GM12878 (cell line): ENCODE measurements around the gene MYPN. TPM values are rescaled to one million over a fixed set of nuclear protein-coding genes. Genes with fewer than 3 reads are reported as not detected.

ENCODE experiments used
- ATAC-seq: fragments of 200-7000 bp; cut with Tn5 transposase; 3 replicates; pipeline ENCODE4 v1.9.1; 2020; ENCODE audit warnings: mild to moderate bottlenecking, moderate library complexity
- BruUV-seq: library from RNA; stranded (reverse); fragments of 400-500 nt; replicated peaks from 2 replicates; lab custom pipeline; 2021; lab: Mats Ljungman, UMichigan
- CTCF ChIA-PET: fragments of 300-600 bp; sonication (Branson Sonifier 250); formaldehyde crosslinking; extraction: SDS; loops from one replicate; lab custom pipeline; 2021; ENCODE audit warnings: inconsistent platforms; lab: Yijun Ruan, JAX
- POLR2A ChIA-PET: fragments of 350-600 bp; formaldehyde crosslinking; extraction: SDS; loops from one replicate; lab custom pipeline; 2021; ENCODE audit warnings: inconsistent platforms; lab: Charles Lee
- RAD21 ChIA-PET: fragments of 300-600 bp; sonication (Branson Sonifier 250); formaldehyde crosslinking; loops from one replicate; lab custom pipeline; 2023; ENCODE audit warnings: antibody characterized with exemption; ENCODE audit not compliant: unreplicated experiment; lab: Charles Lee
- SMC1A ChIA-PET: fragments of 300-600 bp; sonication (Branson Sonifier 250); formaldehyde crosslinking; loops from one replicate; lab custom pipeline; 2023; ENCODE audit not compliant: unreplicated experiment, uncharacterized antibody; lab: Charles Lee
- DNase-seq: peaks from one replicate; pipeline ENCODE4 v3.0.0-alpha.2; 2011; ENCODE audit warnings: low read depth, low spot score
- FAIRE-seq: peaks from 3 replicates; lab custom pipeline; 2011; peaks lifted over from hg19 to GRCh38; lab: Jason Lieb, UNC
- H2AFZ ChIP-seq: 2 replicates; pipeline ENCODE4 v1.6.0; 2011; ENCODE audit warnings: low read depth, low read length, control low read depth; ENCODE audit not compliant: control insufficient read depth
- H3K27ac ChIP-seq: 2 replicates; pipeline ENCODE4 v1.5.1; 2011; ENCODE audit warnings: control low read depth; ENCODE audit not compliant: control insufficient read depth, insufficient read depth
- H3K27me3 ChIP-seq, 2 experiments: replicated peaks in 1 of 2; 2 replicates each; pipeline versions ENCODE4 v1.6.0 to v1.6.1; 2011; ENCODE audit warnings: low read length in 1 of 2; ENCODE audit not compliant: control insufficient read depth in 2 of 2, insufficient read depth in 2 of 2
- H3K36me3 ChIP-seq, 2 experiments: 2 replicates each; pipeline ENCODE4 v1.5.1; 2011; ENCODE audit warnings: low read length in 1 of 2; ENCODE audit not compliant: control insufficient read depth in 2 of 2, insufficient read depth in 2 of 2
- H3K4me1 ChIP-seq: 2 replicates; pipeline ENCODE4 v1.6.1; 2011; ENCODE audit warnings: mild to moderate bottlenecking, low read length, moderate library complexity, mixed read lengths; ENCODE audit not compliant: control insufficient read depth, insufficient read depth
- H3K4me2 ChIP-seq: 2 replicates; pipeline ENCODE4 v1.6.0; 2011; ENCODE audit warnings: control low read depth; ENCODE audit not compliant: control insufficient read depth, insufficient read depth
- H3K4me3 ChIP-seq: fragments of 200-600 bp; sonication (generic); 2 replicates; pipeline ENCODE4 v1.5.1; 2016
- H3K79me2 ChIP-seq: 2 replicates; pipeline ENCODE4 v1.6.0; 2011; ENCODE audit warnings: low read length; ENCODE audit not compliant: control insufficient read depth, insufficient read depth
- H3K9ac ChIP-seq: 2 replicates; pipeline ENCODE4 v1.8.0; 2011; ENCODE audit warnings: low read length, control low read depth, mixed read lengths; ENCODE audit not compliant: control insufficient read depth, insufficient read depth
- H3K9me3 ChIP-seq: replicated peaks from 3 replicates; pipeline ENCODE4 v1.5.1; 2011; ENCODE audit warnings: mild to moderate bottlenecking, low read length; ENCODE audit not compliant: control insufficient read depth, insufficient read depth
- H4K20me1 ChIP-seq: 2 replicates; pipeline ENCODE4 v1.6.0; 2011; ENCODE audit not compliant: control insufficient read depth, insufficient read depth
- ASH2L ChIP-seq: fragments of 300-600, 200-600 bp; sonication (generic); IDR thresholded peaks from 2 replicates; pipeline ENCODE4 v1.6.1; 2017; ENCODE audit warnings: low read depth, mild to moderate bottlenecking, borderline replicate concordance
- BMI1 ChIP-seq: fragments of 450-650 bp; IDR thresholded peaks from 2 replicates; pipeline ENCODE4 v1.6.1; 2016; ENCODE audit warnings: mild to moderate bottlenecking, moderate library complexity, borderline replicate concordance
- CBX5 ChIP-seq: sonication (generic); IDR thresholded peaks from 2 replicates; pipeline ENCODE4 v1.6.1; 2016; ENCODE audit warnings: low read depth, moderate library complexity, mild to moderate bottlenecking, inconsistent platforms
- CEBPB ChIP-seq, 2 experiments: fragments of 150-350 bp in 1 of 2; IDR thresholded peaks; 2 replicates each; pipeline ENCODE4 v1.6.1; 2012 to 2014; ENCODE audit warnings: low read depth in 2 of 2, low read length in 2 of 2, borderline replicate concordance in 1 of 2, inconsistent platforms in 1 of 2
- CHD1 ChIP-seq: IDR thresholded peaks from 2 replicates; pipeline ENCODE4 v1.6.1; 2012; ENCODE audit warnings: low read depth, low read length, improper control_type of control experiment
- GABPA ChIP-seq: IDR thresholded peaks from 2 replicates; pipeline ENCODE4 v1.6.1; 2014; ENCODE audit warnings: antibody characterized with exemption, low read depth, mild to moderate bottlenecking, inconsistent platforms
- IKZF1 ChIP-seq: fragments of 450-650 bp; conservative IDR thresholded peaks from 2 replicates; pipeline ENCODE4 v1.6.1; 2017; ENCODE audit warnings: antibody characterized with exemption, mild to moderate bottlenecking
- MTA2 ChIP-seq: fragments of 450-650 bp; IDR thresholded peaks from 2 replicates; pipeline ENCODE4 v1.6.1; 2016; ENCODE audit warnings: low read depth, mild to moderate bottlenecking, moderate library complexity
- MYB ChIP-seq: fragments of 150-350 bp; IDR thresholded peaks from 2 replicates; pipeline ENCODE4 v1.6.1; 2014; ENCODE audit warnings: mild to moderate bottlenecking, low read depth, low read length, borderline replicate concordance
- PAX8 ChIP-seq: fragments of 450-650 bp; IDR thresholded peaks from 2 replicates; pipeline ENCODE4 v1.6.1; 2017; ENCODE audit warnings: mild to moderate bottlenecking, moderate library complexity
- RFX5 ChIP-seq: IDR thresholded peaks from 2 replicates; pipeline ENCODE4 v1.6.1; 2011; ENCODE audit warnings: low read depth, low read length, improper control_type of control experiment
- RUNX3 ChIP-seq: IDR thresholded peaks from 2 replicates; pipeline ENCODE4 v1.6.1; 2012; ENCODE audit warnings: low read length, inconsistent platforms
- SMAD1 ChIP-seq: fragments of 450-650 bp; IDR thresholded peaks from 2 replicates; pipeline ENCODE4 v1.6.1; 2018; ENCODE audit warnings: mild to moderate bottlenecking, low read depth; ENCODE audit not compliant: partially characterized antibody
- ZNF217 ChIP-seq: fragments of 450-650 bp; IDR thresholded peaks from 2 replicates; pipeline ENCODE4 v1.6.1; 2017; ENCODE audit warnings: antibody characterized with exemption, mild to moderate bottlenecking
- ZNF622 ChIP-seq: fragments of 450-650 bp; IDR thresholded peaks from 2 replicates; pipeline ENCODE4 v1.6.1; 2017; ENCODE audit warnings: mild to moderate bottlenecking, inconsistent platforms
- WGBS: methylation state at CpG from one replicate; pipeline ENCODE4 v1.1.6; 2016; ENCODE audit warnings: low lambda C conversion rate; ENCODE audit not compliant: insufficient replicate concordance, insufficient coverage; ENCODE audit errors: missing lambda C conversion rate; 5-methylcytosine and 5-hydroxymethylcytosine counted together
- in situ Hi-C: fragments of 300-500 bp; cut with MboI; formaldehyde crosslinking; loops from 9 replicates; pipeline ENCODE4 v1.14.3; 2018; ENCODE audit warnings: mixed read lengths
- intact Hi-C: fragments of 100-400 bp; cut with micrococcal nuclease; formaldehyde crosslinking; loops from one replicate; pipeline ENCODE4 v1.14.2; 2022; ENCODE audit not compliant: unreplicated experiment
- polyA plus RNA-seq, 11 experiments: library from polyadenylated mRNA; depleted of rRNA in 4 of 11; unstranded in 6 of 11; stranded (reverse) in 5 of 11; fragments of >200 nt; fragmentation: Nextera tagmentation in 4 of 11; fragmentation: Illumina TruSeq in 1 of 11; extraction: Ambion mirVana in 4 of 11; extraction: Trizol in 1 of 11; gene quantifications; 1 replicate in 1 of 11; 2 replicates in 10 of 11; pipeline versions ENCODE4 v1.2.1 to v1.2.3, GENCODE V29; 2011 to 2016; ENCODE audit warnings: inconsistent platforms in 2 of 11, missing spikeins in 2 of 11, low read depth in 1 of 11
- total RNA-seq, 4 experiments: library from RNA; depleted of rRNA in 3 of 4; stranded (reverse); fragments of >200 nt in 3 of 4; fragmentation: Illumina TruSeq in 1 of 4; extraction: Trizol in 1 of 4; gene quantifications; 2 replicates each; pipeline versions ENCODE4 v1.2.1 to v1.2.3, GENCODE V29; 2013 to 2021
- TF ChIP-seq, protein P1 (sequence below): fragments of 450-650 bp; IDR thresholded peaks from 2 replicates; pipeline ENCODE4 v1.6.1; 2018; ENCODE audit warnings: mild to moderate bottlenecking, low read depth, moderate library complexity; ENCODE audit not compliant: partially characterized antibody
- TF ChIP-seq, protein P2 (sequence below): fragments of 450-650 bp; IDR thresholded peaks from 2 replicates; pipeline ENCODE4 v1.6.1; 2016; ENCODE audit warnings: mild to moderate bottlenecking
- TF ChIP-seq, protein P3 (sequence below), 3 experiments: IDR thresholded peaks in 2 of 3; conservative IDR thresholded peaks in 1 of 3; 2 replicates each; pipeline ENCODE4 v1.5.1; 2011; ENCODE audit warnings: low read depth in 3 of 3, low read length in 3 of 3, mild to moderate bottlenecking in 3 of 3, control low read depth in 2 of 3, moderate library complexity in 2 of 3, inconsistent platforms in 1 of 3, mixed read lengths in 1 of 3; ENCODE audit not compliant: control insufficient read depth in 2 of 3, insufficient read depth in 1 of 3; ENCODE audit errors: extremely low read depth in 1 of 3
- TF ChIP-seq, protein P4 (sequence below): IDR thresholded peaks from 2 replicates; pipeline ENCODE4 v1.6.1; 2012; ENCODE audit warnings: low read depth, low read length, improper control_type of control experiment

Gene MYPN
- total and polyA plus RNA-seq, 10 of the 15 experiments (the other 5 are each of a cell fraction or from before 2014, with no cell fraction given), result 0.01 to 0.02 TPM; not detected in 8

DNA sequence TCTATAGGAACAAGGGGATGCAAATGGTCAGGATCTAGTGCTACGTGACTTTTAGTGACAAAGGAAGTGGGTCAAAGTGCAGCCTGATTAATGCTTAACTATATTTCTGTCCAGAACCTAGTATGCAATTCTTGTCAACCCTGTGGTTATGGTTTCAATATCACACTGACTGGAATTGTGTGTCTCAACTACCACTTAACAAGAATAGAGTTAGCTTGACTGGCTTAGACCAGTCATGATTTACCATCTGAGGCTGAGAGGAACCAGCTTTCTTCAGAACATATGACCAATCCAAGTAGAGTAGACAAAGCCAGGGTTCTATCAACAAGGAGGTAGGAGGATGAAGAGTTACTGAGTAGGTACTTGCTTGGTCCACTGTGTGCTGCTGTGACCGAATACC, 54.4 kb downstream of the MYPN start:
- peak; percentile 69 for DNase-seq
- CTCF ChIA-PET, result interaction anchor here (0.6 to 5.9 kb wide), 3 partner anchors 7 to 376 kb away, joined by 3 to 29 read pairs (median 3); no protein-coding TSS in a partner anchor
- Histone ChIP-seq H3K4me3 (no peak overlapping the region), H3K9ac (no peak overlapping the region), H3K4me1 (no peaks in the 10 kb centered on the region), H4K20me1 (no peaks in the 10 kb centered on the region), H3K4me2 (no peak overlapping the region), H3K79me2 (no peaks in the 10 kb centered on the region), H2AFZ (no peak overlapping the region), H3K36me3 (no peaks in the 10 kb centered on the region), H3K27ac (no peak overlapping the region), H3K27me3 (no peaks in the 10 kb centered on the region), H3K9me3 (no peaks in the 10 kb centered on the region)
- POLR2A ChIA-PET, result interaction anchor here (0.6 to 1.0 kb wide), 3 partner anchors 8 to 489 kb away, joined by 3 to 4 read pairs (median 3); partner anchors contain the start of gene HNRNPH3
- FAIRE-seq, result no peak
- intact Hi-C loops (no loop called here), in situ Hi-C loops (no loop called here)
- no TSS peak for BruUV-seq
- SMC1A ChIA-PET, result interaction anchor here (1.0 to 2.2 kb wide), 3 partner anchors 13 to 308 kb away, joined by 3 to 8 read pairs (median 4); no protein-coding TSS in a partner anchor
- WGBS, result 19% methylated on average over 2 of the region's 2 CpGs
- RAD21 ChIA-PET, result interaction anchor here (1.4 kb wide), 1 partner anchor 12 kb away, joined by 3 read pairs; no protein-coding TSS in a partner anchor
- ATAC-seq, result peak; percentile 98
- TF ChIP-seq BMI1 (peak; percentile 28; the same call in 1 of the 2 replicates), PAX8 (no peak), ZNF217 (peak; percentile 41; the same call in 1 of the 2 replicates), CBX5 (no peak), SMAD1 (no peak), IKZF1 (peak; percentile 73), CEBPB (IDR thresholded peaks at IDR 0.05; ENCODE audit: borderline replicate concordance in 1 of 2, low read depth in 2 of 2, low read length in 2 of 2) (no peak), GABPA (no peak), RUNX3 (peak; percentile 71), CHD1 (no peak), RFX5 (no peak), MYB (no peak), ASH2L (no peak), MTA2 (peak; percentile 87), ZNF622 (no peak)
- TF ChIP-seq, protein P1, sequence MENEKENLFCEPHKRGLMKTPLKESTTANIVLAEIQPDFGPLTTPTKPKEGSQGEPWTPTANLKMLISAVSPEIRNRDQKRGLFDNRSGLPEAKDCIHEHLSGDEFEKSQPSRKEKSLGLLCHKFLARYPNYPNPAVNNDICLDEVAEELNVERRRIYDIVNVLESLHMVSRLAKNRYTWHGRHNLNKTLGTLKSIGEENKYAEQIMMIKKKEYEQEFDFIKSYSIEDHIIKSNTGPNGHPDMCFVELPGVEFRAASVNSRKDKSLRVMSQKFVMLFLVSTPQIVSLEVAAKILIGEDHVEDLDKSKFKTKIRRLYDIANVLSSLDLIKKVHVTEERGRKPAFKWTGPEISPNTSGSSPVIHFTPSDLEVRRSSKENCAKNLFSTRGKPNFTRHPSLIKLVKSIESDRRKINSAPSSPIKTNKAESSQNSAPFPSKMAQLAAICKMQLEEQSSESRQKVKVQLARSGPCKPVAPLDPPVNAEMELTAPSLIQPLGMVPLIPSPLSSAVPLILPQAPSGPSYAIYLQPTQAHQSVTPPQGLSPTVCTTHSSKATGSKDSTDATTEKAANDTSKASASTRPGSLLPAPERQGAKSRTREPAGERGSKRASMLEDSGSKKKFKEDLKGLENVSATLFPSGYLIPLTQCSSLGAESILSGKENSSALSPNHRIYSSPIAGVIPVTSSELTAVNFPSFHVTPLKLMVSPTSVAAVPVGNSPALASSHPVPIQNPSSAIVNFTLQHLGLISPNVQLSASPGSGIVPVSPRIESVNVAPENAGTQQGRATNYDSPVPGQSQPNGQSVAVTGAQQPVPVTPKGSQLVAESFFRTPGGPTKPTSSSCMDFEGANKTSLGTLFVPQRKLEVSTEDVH, result no peak
- TF ChIP-seq, protein P2, sequence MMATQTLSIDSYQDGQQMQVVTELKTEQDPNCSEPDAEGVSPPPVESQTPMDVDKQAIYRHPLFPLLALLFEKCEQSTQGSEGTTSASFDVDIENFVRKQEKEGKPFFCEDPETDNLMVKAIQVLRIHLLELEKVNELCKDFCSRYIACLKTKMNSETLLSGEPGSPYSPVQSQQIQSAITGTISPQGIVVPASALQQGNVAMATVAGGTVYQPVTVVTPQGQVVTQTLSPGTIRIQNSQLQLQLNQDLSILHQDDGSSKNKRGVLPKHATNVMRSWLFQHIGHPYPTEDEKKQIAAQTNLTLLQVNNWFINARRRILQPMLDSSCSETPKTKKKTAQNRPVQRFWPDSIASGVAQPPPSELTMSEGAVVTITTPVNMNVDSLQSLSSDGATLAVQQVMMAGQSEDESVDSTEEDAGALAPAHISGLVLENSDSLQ, result no peak
- TF ChIP-seq, protein P3, sequence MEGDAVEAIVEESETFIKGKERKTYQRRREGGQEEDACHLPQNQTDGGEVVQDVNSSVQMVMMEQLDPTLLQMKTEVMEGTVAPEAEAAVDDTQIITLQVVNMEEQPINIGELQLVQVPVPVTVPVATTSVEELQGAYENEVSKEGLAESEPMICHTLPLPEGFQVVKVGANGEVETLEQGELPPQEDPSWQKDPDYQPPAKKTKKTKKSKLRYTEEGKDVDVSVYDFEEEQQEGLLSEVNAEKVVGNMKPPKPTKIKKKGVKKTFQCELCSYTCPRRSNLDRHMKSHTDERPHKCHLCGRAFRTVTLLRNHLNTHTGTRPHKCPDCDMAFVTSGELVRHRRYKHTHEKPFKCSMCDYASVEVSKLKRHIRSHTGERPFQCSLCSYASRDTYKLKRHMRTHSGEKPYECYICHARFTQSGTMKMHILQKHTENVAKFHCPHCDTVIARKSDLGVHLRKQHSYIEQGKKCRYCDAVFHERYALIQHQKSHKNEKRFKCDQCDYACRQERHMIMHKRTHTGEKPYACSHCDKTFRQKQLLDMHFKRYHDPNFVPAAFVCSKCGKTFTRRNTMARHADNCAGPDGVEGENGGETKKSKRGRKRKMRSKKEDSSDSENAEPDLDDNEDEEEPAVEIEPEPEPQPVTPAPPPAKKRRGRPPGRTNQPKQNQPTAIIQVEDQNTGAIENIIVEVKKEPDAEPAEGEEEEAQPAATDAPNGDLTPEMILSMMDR (IDR thresholded peaks at IDR 0.05 in 2 of 3, conservative IDR thresholded peaks at IDR 0.05 in 1 of 3; ENCODE audit: control insufficient read depth in 2 of 3, extremely low read depth in 1 of 3, insufficient read depth in 1 of 3, low read depth in 3 of 3, low read length in 3 of 3), result no peak
- TF ChIP-seq, protein P4, sequence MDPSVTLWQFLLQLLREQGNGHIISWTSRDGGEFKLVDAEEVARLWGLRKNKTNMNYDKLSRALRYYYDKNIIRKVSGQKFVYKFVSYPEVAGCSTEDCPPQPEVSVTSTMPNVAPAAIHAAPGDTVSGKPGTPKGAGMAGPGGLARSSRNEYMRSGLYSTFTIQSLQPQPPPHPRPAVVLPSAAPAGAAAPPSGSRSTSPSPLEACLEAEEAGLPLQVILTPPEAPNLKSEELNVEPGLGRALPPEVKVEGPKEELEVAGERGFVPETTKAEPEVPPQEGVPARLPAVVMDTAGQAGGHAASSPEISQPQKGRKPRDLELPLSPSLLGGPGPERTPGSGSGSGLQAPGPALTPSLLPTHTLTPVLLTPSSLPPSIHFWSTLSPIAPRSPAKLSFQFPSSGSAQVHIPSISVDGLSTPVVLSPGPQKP, result no peak
